ENCODE measurements around the gene RNF31. TPM values are rescaled to one million over a fixed set of nuclear protein-coding genes. Genes with fewer than 3 reads are reported as not detected.
A peak's percentile ranks its signal among the peaks of the same experiment; 100 is the strongest.

The RNF31 gene
- total and polyA plus RNA-seq, 4 experiments from 2014 or later: 44.3 to 113 (median 91.8) TPM

DNA sequence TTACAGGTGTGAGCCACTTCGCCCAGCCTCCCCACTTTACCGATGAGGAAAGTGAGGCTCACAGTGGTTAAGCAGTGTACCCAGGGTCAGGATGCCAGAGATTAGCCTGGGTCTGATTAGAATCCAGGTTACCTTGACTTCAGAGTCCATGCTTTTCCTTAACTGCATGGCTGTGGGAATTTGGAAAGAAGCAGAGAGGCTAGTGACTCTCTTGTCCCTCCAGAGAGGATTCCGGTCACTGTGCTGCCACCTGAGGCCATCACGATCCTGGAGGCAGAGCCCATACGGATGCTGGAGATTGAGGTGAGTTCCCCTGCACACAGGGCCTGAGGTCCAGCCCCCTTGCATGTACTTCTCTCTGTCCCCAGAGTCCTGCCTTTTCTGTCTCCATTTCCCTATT lies 29.3 kb downstream of the RNF31 start:
- H3K9me3 ChIP-seq (ENCODE audit: control insufficient read depth in 1 of 2, low read length in 2 of 2): no peaks in the 10 kb centered on the region
- peaks cover 5% of the 10 kb centered on the region for H3K4me1 ChIP-seq (ENCODE audit: insufficient read depth, low read length)
- no peak overlapping the region for H3K4me3 ChIP-seq (ENCODE audit: low read length in 2 of 2)
- Mint-ChIP-seq H3K4me3 (no peak overlapping the region), H3K9me3 (no peaks in the 10 kb centered on the region), H3K27ac (peak overlapping the region in 1 of 7 donors; percentile 50), H3K36me3 (peaks cover 15 to 69% of the 10 kb centered on the region in 2 donors), H3K27me3 (no peaks in the 10 kb centered on the region), H3K4me1 (peaks cover 11 to 37% (median 16%) of the 10 kb centered on the region in 4 donors)
- H3K27ac ChIP-seq (ENCODE audit: low read depth, low read length): no peak overlapping the region
- no peaks in the 10 kb centered on the region for H3K27me3 ChIP-seq (ENCODE audit: insufficient read depth, low read length)
- H3K36me3 ChIP-seq (ENCODE audit: insufficient read depth, low read length): peaks cover 35% of the 10 kb centered on the region
- no peak for DNase-seq
- CTCF ChIA-PET (ENCODE audit: partially characterized antibody): no interaction called here
- POLR2A ChIA-PET (ENCODE audit: partially characterized antibody): interaction anchor here (2.3 kb wide), 1 partner anchor 15 kb away, joined by 10 read pairs; the partner anchor contains the start of gene IRF9
- intact Hi-C loops (cut with micrococcal nuclease): no loop called here

GRCh38 chr14:24177041-24177825 lies 29.9 kb downstream of the RNF31 start:
- H3K9me3 Mint-ChIP-seq: no peaks in the 10 kb centered on the region
- no peak for DNase-seq
- H3K27ac Mint-ChIP-seq: peak overlapping the region in 6 of 7 donors; percentile 8 to 81 (median 58)
- H3K4me3 Mint-ChIP-seq: no peak overlapping the region
- H3K9me3 ChIP-seq (ENCODE audit: control insufficient read depth in 1 of 2, low read length in 2 of 2): no peaks in the 10 kb centered on the region
- peaks cover 1% of the 10 kb centered on the region for H3K4me1 ChIP-seq (ENCODE audit: insufficient read depth, low read length)
- H3K27me3 Mint-ChIP-seq: no peaks in the 10 kb centered on the region
- ChIA-PET POLR2A (ENCODE audit: partially characterized antibody) (interaction anchor here (0.7 to 2.3 kb wide), 2 partner anchors 10 to 13 kb away, joined by 3 to 5 read pairs; no protein-coding TSS in a partner anchor), CTCF (ENCODE audit: partially characterized antibody) (no interaction called here)
- intact Hi-C loops (cut with micrococcal nuclease): no loop called here
- peaks cover 15 to 71% of the 10 kb centered on the region in 2 donors for H3K36me3 Mint-ChIP-seq
- peaks cover 35% of the 10 kb centered on the region for H3K36me3 ChIP-seq (ENCODE audit: insufficient read depth, low read length)
- no peaks in the 10 kb centered on the region for H3K27me3 ChIP-seq (ENCODE audit: insufficient read depth, low read length)
- no peak overlapping the region for H3K4me3 ChIP-seq (ENCODE audit: low read length in 2 of 2)
- H3K4me1 Mint-ChIP-seq: peaks cover 11 to 31% (median 14%) of the 10 kb centered on the region in 4 donors
- no peak overlapping the region for H3K27ac ChIP-seq (ENCODE audit: low read depth, low read length)

- intact Hi-C loops (cut with micrococcal nuclease): no loop called here
- Mint-ChIP-seq H3K9me3 (no peaks in the 10 kb centered on the region), H3K27me3 (no peaks in the 10 kb centered on the region), H3K4me3 (no peak overlapping the region), H3K27ac (peak overlapping the region in 3 of 7 donors; percentile 52 to 81 (median 64)), H3K36me3 (peaks cover 19 to 75% of the 10 kb centered on the region in 2 donors), H3K4me1 (peaks cover 11 to 25% (median 13%) of the 10 kb centered on the region in 4 donors)
- Histone ChIP-seq H3K4me1 (ENCODE audit: insufficient read depth, low read length) (no peaks in the 10 kb centered on the region), H3K36me3 (ENCODE audit: insufficient read depth, low read length) (peaks cover 37% of the 10 kb centered on the region), H3K27me3 (ENCODE audit: insufficient read depth, low read length) (no peaks in the 10 kb centered on the region), H3K4me3 (ENCODE audit: low read length in 2 of 2) (no peak overlapping the region), H3K9me3 (ENCODE audit: control insufficient read depth in 1 of 2, low read length in 2 of 2) (no peaks in the 10 kb centered on the region), H3K27ac (ENCODE audit: low read depth, low read length) (no peak overlapping the region)
- DNase-seq: no peak
- ChIA-PET POLR2A (ENCODE audit: partially characterized antibody) (interaction anchor here (1.2 to 2.3 kb wide), 2 partner anchors 13 to 35 kb away, joined by 3 to 5 read pairs; no protein-coding TSS in a partner anchor), CTCF (ENCODE audit: partially characterized antibody) (no interaction called here)
These were observed 30.6 kb downstream of the RNF31 start for GRCh38 chr14:24177891-24178290.

DNA sequence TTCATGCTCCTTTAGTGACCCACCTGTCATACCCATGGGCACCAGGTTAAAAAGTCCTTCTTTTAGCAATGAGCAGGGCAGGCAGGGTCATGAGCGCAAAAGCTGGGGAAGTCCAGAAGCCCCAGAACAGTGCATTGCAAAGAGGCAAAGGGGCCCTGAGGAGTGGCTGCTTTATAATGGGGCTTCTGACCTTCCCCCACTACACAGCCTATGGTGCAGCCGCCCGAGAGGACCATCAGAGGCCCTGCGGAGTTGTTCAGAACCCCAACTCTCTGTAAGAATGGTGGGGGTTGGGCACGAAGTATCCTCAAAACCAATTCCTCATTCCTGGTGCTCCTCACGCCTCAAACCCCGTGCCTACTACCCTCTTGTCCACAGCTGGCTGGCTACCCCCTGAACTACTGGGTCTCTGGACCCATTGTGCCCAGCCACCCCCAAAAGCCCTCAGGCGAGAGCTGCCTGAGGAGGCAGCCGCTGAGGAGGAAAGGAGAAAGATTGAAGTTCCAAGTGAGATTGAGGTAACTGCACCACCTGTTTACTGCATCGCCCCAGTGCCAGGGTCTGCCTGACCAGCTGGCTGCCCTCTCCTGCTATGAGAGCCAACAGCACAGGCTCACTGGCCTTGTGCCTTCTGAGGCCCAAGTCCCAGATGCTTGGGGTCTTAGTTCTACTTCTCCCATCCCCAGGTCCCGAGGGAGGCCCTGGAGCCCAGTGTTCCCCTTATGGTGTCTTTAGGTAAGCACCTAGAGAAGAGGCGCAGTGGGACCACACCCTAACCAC lies 31.3 kb downstream of the RNF31 start:
- no peaks in the 10 kb centered on the region for H3K9me3 Mint-ChIP-seq
- H3K4me1 Mint-ChIP-seq: peaks cover 10 to 18% (median 13%) of the 10 kb centered on the region in 4 donors
- intact Hi-C loops (cut with micrococcal nuclease): no loop called here
- peak overlapping the region in 4 of 7 donors; percentile 49 to 91 (median 62) for H3K27ac Mint-ChIP-seq
- CTCF ChIA-PET (ENCODE audit: partially characterized antibody): interaction anchor here (0.5 to 1.2 kb wide), 2 partner anchors 7 to 64 kb away, joined by 4 to 6 read pairs; partner anchors contain the start of gene TINF2
- DNase-seq: no peak
- no peaks in the 10 kb centered on the region for H3K27me3 Mint-ChIP-seq
- H3K27ac ChIP-seq (ENCODE audit: low read depth, low read length): no peak overlapping the region
- POLR2A ChIA-PET (ENCODE audit: partially characterized antibody): interaction anchor here (0.8 to 2.3 kb wide), 5 partner anchors 10 to 34 kb away, joined by 3 to 5 read pairs (median 3); partner anchors contain the start of genes IPO4 and TM9SF1
- H3K4me3 ChIP-seq (ENCODE audit: low read length in 2 of 2): no peak overlapping the region
- no peaks in the 10 kb centered on the region for H3K4me1 ChIP-seq (ENCODE audit: insufficient read depth, low read length)
- no peaks in the 10 kb centered on the region for H3K9me3 ChIP-seq (ENCODE audit: control insufficient read depth in 1 of 2, low read length in 2 of 2)
- no peaks in the 10 kb centered on the region for H3K27me3 ChIP-seq (ENCODE audit: insufficient read depth, low read length)
- peaks cover 19 to 76% of the 10 kb centered on the region in 2 donors for H3K36me3 Mint-ChIP-seq
- peaks cover 39% of the 10 kb centered on the region for H3K36me3 ChIP-seq (ENCODE audit: insufficient read depth, low read length)
- H3K4me3 Mint-ChIP-seq: no peak overlapping the region

- Histone ChIP-seq H3K9me3 (ENCODE audit: control insufficient read depth in 1 of 2, low read length in 2 of 2) (no peaks in the 10 kb centered on the region), H3K27ac (ENCODE audit: low read depth, low read length) (no peak overlapping the region), H3K4me1 (ENCODE audit: insufficient read depth, low read length) (no peaks in the 10 kb centered on the region), H3K4me3 (ENCODE audit: low read length in 2 of 2) (no peak overlapping the region), H3K36me3 (ENCODE audit: insufficient read depth, low read length) (peaks cover 44% of the 10 kb centered on the region), H3K27me3 (ENCODE audit: insufficient read depth, low read length) (no peaks in the 10 kb centered on the region)
- intact Hi-C loops (cut with micrococcal nuclease): no loop called here
- ChIA-PET CTCF (ENCODE audit: partially characterized antibody) (interaction anchor here (0.5 to 1.5 kb wide), 4 partner anchors 8 to 71 kb away, joined by 3 to 6 read pairs (median 4); partner anchors contain the start of genes IRF9 and TINF2), POLR2A (ENCODE audit: partially characterized antibody) (interaction anchor here (0.8 to 2.3 kb wide), 6 partner anchors 9 to 33 kb away, joined by 3 to 5 read pairs (median 3); partner anchors contain the start of genes IPO4, IRF9 and TM9SF1)
- Mint-ChIP-seq H3K9me3 (no peaks in the 10 kb centered on the region), H3K36me3 (peaks cover 19 to 74% of the 10 kb centered on the region in 2 donors), H3K4me3 (peak overlapping the region in 1 of 8 donors; percentile 8), H3K4me1 (peaks cover 8 to 16% (median 12%) of the 10 kb centered on the region in 4 donors), H3K27ac (peak overlapping the region in 5 of 7 donors; percentile 29 to 91 (median 49)), H3K27me3 (no peaks in the 10 kb centered on the region)
- DNase-seq: no peak
These were observed 32.1 kb downstream of the RNF31 start for GRCh38 chr14:24179294-24179960.

DNA sequence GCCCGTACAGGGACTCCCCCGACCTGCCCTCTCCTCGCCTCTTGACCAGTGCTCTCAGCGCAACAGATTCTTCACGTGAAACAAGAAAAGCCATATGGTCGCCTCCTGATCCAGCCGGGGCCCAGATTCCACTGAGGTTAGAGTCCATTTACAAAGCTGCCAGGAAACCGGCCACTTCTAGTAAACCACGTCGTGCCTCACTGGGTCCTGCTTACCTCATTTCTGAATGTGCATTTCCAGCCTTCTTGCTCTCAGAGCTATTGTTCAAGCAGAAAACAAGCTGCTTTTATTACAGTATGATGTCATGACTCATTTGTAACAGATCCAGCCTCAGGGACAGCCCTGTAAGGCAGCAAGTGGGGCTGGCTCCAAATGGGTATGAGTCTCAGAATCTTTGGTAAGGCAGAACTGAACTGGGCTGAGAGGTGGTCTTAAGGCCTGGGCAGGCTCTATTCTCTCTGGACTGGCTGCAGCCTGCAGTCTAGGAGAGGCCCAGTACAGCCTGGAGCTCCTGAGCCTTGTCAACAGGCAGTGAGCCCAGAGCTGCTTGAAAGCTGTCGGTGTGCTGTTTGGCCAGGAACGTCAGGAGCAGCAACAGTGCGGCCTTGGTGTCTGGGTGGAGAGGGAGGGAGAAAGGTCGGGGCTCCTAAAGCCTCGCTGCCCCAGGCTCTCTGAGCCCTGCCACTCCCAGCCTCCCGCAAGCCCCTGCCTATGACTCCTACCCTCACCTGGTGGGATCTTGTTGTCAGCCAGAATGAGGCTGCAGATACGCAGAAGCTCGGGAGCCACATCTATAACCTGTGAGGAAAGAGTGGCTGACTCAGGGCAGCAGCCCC lies 32.9 kb downstream of the RNF31 start:
- intact Hi-C loops (cut with micrococcal nuclease): no loop called here
- Mint-ChIP-seq H3K4me3 (no peak overlapping the region), H3K9me3 (no peaks in the 10 kb centered on the region), H3K4me1 (peaks cover 2 to 8% (median 6%) of the 10 kb centered on the region in 4 donors), H3K27ac (peak overlapping the region in 1 of 7 donors; percentile 41), H3K36me3 (peaks cover 19 to 68% of the 10 kb centered on the region in 2 donors), H3K27me3 (no peaks in the 10 kb centered on the region)
- Histone ChIP-seq H3K27ac (ENCODE audit: low read depth, low read length) (no peak overlapping the region), H3K36me3 (ENCODE audit: insufficient read depth, low read length) (peaks cover 51% of the 10 kb centered on the region), H3K27me3 (ENCODE audit: insufficient read depth, low read length) (no peaks in the 10 kb centered on the region), H3K9me3 (ENCODE audit: control insufficient read depth in 1 of 2, low read length in 2 of 2) (no peaks in the 10 kb centered on the region), H3K4me3 (ENCODE audit: low read length in 2 of 2) (no peak overlapping the region), H3K4me1 (ENCODE audit: insufficient read depth, low read length) (no peaks in the 10 kb centered on the region)
- DNase-seq: no peak
- POLR2A ChIA-PET (ENCODE audit: partially characterized antibody): interaction anchor here (0.8 to 1.4 kb wide), 2 partner anchors 19 to 99 kb away, joined by 3 read pairs; partner anchors contain the start of gene IRF9
- CTCF ChIA-PET (ENCODE audit: partially characterized antibody): interaction anchor here (1.2 to 1.5 kb wide), 4 partner anchors 19 to 153 kb away, joined by 3 to 6 read pairs (median 4); partner anchors contain the start of genes IRF9 and TINF2
